NCI-H146 treated with DMSO at 0.1 percent for 48 hours (cell line): ENCODE measurements around the gene SLC38A4.
"Not testable (repeated sequence)": the region's sequence is repeated elsewhere in the genome, so short reads cannot be mapped to it uniquely, and the experiment has no call there.

ENCODE experiments used
- DNase-seq: peaks from one replicate; lab custom pipeline; 2025; ENCODE audit not compliant: unreplicated experiment; lab: John Stamatoyannopoulos, UW

Gene SLC38A4

GRCh38 chr12:46778415-46778814 is 47.4 kb downstream of the SLC38A4 start:
- no peak for DNase-seq

- no peak for DNase-seq
Observed at GRCh38 chr12:46777587-46777986, 48.2 kb downstream of the SLC38A4 start.

- no peak for DNase-seq
Observed at GRCh38 chr12:46775796-46776195, 50.0 kb downstream of the SLC38A4 start.

- no peak for DNase-seq
Observed at GRCh38 chr12:46774322-46774633, 51.5 kb downstream of the SLC38A4 start.

GRCh38 chr12:46773586-46774321 is 52.0 kb downstream of the SLC38A4 start:
- no peak for DNase-seq

- DNase-seq = no peak
Observed at GRCh38 chr12:46771268-46771827, 54.4 kb downstream of the SLC38A4 start.

GRCh38 chr12:46770501-46771183 is 55.2 kb downstream of the SLC38A4 start:
- no peak for DNase-seq

- no peak for DNase-seq
Observed at GRCh38 chr12:46764005-46764404, 61.8 kb downstream of the SLC38A4 start.

GRCh38 chr12:46763230-46763629 is 62.6 kb downstream of the SLC38A4 start:
- DNase-seq = no peak

GRCh38 chr12:46754550-46754949 is 71.2 kb downstream of the SLC38A4 start:
- no peak for DNase-seq

GRCh38 chr12:46752396-46752795 is 73.4 kb downstream of the SLC38A4 start:
- no peak for DNase-seq

- no peak for DNase-seq
Observed at GRCh38 chr12:46751173-46751572, 74.6 kb downstream of the SLC38A4 start.

- DNase-seq = no peak
Observed at GRCh38 chr12:46749322-46749721, 76.5 kb downstream of the SLC38A4 start.

GRCh38 chr12:46744283-46744682 is 81.5 kb downstream of the SLC38A4 start:
- DNase-seq = no peak

GRCh38 chr12:46743456-46743855 is 82.3 kb downstream of the SLC38A4 start:
- no peak for DNase-seq

GRCh38 chr12:46742271-46742670 is 83.5 kb downstream of the SLC38A4 start:
- DNase-seq = not testable (repeated sequence)

GRCh38 chr12:46725332-46725731 is 100.5 kb downstream of the SLC38A4 start:
- no peak for DNase-seq

- DNase-seq = no peak
Observed at GRCh38 chr12:46723629-46724419, 102.0 kb downstream of the SLC38A4 start.

GRCh38 chr12:46722394-46723185 is 103.2 kb downstream of the SLC38A4 start:
- no peak for DNase-seq

- DNase-seq = no peak
Observed at GRCh38 chr12:46718495-46718894, 107.3 kb downstream of the SLC38A4 start.

- DNase-seq = no peak
Observed at GRCh38 chr12:46717868-46718267, 107.9 kb downstream of the SLC38A4 start.
